KOPT-K1 (cell line): Measurements from ENCODE around the gene KIAA0408.
"Not testable (repeated sequence)": the region's sequence is repeated elsewhere in the genome, so short reads cannot be mapped to it uniquely, and the experiment has no call there.

Experiments
- H3K27ac ChIP-seq: fragments of 200-600 bp; sonication (generic); 2 replicates; pipeline ENCODE4 v1.5.1; 2016; ENCODE audit warnings: antibody characterized with exemption, mild to moderate bottlenecking, low read depth, low read length; ENCODE audit not compliant: poor library complexity, severe bottlenecking
- H3K36me3 ChIP-seq: fragments of 200-600 bp; sonication (generic); 2 replicates; pipeline ENCODE4 v1.5.1; 2017; ENCODE audit warnings: antibody characterized with exemption, mild to moderate bottlenecking, low read length, moderate library complexity; ENCODE audit not compliant: insufficient read depth
- H3K9me3 ChIP-seq: fragments of 200-600 bp; sonication (generic); 2 replicates; pipeline ENCODE4 v1.5.1; 2017; ENCODE audit warnings: antibody characterized with exemption, low read length, mild to moderate bottlenecking; ENCODE audit not compliant: insufficient read depth, poor library complexity, severe bottlenecking

Gene KIAA0408

DNA sequence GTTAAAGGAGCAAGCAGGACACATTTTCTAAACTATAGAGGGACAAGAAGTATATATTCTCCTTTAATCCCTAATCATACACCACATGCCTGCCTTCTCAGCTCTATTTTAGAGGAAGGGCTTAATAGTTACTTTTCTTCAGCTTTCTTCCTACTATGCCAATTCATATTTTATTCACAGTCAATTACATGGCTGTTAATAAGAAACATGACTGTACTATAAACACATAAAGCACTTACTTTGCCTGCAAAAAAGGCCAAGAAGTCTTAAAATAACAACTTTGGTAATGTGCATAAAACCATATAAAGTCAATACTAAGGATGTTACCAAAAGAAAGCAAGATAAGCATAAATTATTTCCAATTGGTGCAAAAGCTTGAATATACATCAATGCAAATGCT, 6.4 kb downstream of the KIAA0408 start:
- Histone ChIP-seq H3K27ac (no peak overlapping the region), H3K9me3 (no peaks in the 10 kb centered on the region), H3K36me3 (peaks cover 30% of the 10 kb centered on the region)

DNA sequence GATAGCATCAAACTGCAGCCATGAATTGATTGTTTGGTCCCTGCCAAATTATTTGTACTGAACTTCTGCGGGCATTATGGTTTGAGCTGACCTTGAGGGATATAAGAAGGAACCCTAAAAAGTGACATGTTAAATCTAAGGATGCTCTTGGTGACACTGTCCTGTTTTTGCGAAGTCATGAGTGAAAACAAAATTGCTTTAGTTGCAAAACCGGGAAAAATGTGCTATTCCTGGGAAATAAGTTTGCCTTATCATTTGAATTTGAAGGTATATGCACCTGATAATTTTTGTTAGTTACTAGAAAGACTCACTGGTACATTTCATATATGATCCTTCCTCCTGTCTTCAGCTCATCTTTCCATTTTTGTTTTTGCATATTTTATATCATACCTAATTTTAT, 7.8 kb downstream of the KIAA0408 start:
- Histone ChIP-seq H3K27ac (no peak overlapping the region), H3K9me3 (no peaks in the 10 kb centered on the region), H3K36me3 (peaks cover 44% of the 10 kb centered on the region)

DNA sequence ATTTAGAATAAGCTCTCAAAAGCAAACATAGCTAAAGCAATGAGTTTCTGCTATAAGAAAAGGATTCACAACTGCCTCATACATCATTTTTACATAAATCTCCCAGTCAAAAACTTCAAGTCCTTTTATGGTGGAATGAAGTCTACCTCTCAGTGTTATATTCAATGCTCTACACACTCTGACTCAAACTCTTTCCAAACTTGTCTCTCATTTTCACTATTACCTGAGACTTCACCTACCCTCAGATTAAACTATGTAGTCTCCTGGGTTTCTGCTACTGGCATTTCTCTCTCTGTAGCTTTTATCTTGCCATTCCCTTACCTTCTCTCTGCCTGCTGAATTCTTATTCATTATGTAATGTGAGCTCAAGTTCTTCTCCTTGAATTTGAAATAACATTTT, 11.4 kb downstream of the KIAA0408 start:
- Histone ChIP-seq H3K36me3 (peaks cover 49% of the 10 kb centered on the region), H3K9me3 (no peaks in the 10 kb centered on the region), H3K27ac (no peak overlapping the region)

DNA sequence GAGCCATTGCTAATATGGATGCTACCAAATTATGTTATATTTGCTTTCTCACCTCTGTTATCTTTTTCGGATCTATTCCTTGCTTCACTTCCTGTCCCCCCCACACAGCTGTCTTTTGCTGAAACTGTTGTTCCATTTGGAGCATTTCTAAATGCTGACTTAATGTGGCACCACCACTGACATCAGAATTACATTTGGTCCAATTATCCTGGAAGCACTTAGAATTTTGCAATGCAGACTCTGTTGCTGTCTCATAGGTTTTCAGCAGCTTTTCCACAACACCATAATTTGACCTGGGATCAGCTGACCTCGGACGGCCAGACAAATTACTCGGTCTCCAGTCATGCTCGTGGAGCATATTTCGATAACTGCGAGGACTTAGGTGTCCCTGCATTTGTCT, 12.8 kb downstream of the KIAA0408 start:
- no peak overlapping the region for H3K27ac ChIP-seq
- peaks cover 54% of the 10 kb centered on the region for H3K36me3 ChIP-seq
- H3K9me3 ChIP-seq = no peaks in the 10 kb centered on the region

DNA sequence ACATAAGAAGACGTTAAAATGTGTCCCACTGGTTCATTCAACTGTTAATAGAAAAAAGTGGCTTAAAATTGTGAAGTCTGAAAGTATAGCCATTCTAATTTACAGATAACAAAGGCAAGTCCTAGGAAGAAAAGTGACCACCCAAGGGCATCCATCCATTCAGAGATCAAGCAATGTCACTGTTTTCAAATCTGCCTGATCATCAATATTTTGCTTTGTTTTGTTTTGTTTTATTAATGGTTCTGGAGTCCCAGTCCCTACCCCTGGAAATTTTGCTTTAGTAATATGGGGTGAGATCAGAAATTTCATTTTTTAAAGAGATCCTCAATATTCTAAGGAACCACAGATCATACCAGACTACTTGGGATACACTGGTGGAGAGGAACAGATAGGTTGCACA, 17.3 kb downstream of the KIAA0408 start:
- H3K9me3 ChIP-seq = no peaks in the 10 kb centered on the region
- no peak overlapping the region for H3K27ac ChIP-seq
- H3K36me3 ChIP-seq = peaks cover 16% of the 10 kb centered on the region

DNA sequence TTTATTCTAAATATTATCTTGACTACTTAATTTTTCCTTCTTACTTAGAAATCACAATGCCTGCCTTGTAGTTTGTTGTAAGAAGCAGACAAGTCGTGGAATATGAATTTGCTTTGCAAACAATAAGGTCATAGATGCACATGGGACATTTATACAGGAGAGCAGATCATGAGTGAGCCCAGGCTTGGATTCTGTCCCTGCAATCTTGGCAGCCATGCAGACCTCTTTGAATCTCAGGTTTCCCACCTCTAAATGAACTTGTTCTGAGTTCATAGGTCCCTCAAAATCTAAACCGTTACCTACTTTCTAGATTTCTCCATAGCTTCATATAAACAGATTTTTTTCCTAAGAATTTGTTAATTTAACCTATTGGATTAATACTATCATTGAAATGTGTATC, 19.5 kb downstream of the KIAA0408 start:
- Histone ChIP-seq H3K36me3 (peaks cover 6% of the 10 kb centered on the region; the same call in 1 of the 2 replicates), H3K9me3 (no peaks in the 10 kb centered on the region), H3K27ac (no peak overlapping the region)

DNA sequence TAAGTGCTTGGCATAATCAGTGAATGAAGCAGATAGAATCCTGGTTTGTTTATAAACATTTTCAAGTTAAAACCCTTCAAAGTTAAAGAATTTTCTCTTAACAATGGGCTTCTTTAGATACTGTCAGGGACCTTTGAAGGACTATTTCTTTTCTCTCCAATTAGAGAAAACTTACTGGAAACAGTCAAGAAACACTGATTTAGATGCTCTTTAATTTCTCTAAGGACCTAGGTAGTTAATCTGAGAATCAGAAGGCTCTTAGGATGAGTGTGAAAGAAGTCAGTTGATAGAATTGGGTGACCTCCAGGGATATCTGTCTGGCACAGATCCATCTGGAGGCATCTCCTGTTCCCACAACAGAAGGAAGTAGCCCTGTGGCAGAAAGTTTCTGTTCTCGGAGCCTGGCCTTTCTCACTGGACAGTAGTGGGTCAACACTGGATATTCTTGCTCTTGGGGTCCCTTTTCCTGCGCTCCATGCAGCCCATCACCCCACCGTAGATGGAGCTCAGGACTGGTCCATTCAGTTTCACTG, 22.5 kb downstream of the KIAA0408 start:
- Histone ChIP-seq H3K9me3 (no peaks in the 10 kb centered on the region), H3K36me3 (no peaks in the 10 kb centered on the region), H3K27ac (no peak overlapping the region)

DNA sequence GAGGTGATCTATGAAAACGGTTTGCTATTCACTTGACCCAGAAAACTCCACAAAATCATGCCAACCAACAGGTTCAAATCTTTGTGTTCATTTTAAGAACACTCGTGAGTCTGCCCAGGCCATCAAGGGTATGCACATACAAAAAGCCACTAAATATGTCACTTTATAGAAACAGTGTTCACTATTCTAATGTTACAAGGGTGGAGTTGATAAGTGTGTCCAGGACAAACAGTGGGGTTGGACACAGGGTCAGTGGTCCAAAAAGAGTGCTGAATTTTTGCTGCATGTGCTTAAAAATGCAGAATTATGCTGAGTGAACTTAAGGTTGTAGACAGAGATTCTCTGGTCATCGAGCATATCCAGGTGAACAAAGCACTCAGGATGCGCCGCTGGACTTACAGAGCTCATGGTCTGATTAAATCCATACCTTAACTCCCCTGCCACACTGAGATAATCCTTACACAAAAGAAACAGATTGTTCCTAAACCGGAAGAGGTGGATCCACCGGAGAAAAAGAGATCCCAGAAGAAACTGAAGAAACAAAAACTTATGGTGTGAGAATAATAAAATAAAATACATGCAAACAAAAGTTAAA, 23.5 kb downstream of the KIAA0408 start:
- Histone ChIP-seq H3K9me3 (no peaks in the 10 kb centered on the region), H3K36me3 (no peaks in the 10 kb centered on the region), H3K27ac (no peak overlapping the region)

DNA sequence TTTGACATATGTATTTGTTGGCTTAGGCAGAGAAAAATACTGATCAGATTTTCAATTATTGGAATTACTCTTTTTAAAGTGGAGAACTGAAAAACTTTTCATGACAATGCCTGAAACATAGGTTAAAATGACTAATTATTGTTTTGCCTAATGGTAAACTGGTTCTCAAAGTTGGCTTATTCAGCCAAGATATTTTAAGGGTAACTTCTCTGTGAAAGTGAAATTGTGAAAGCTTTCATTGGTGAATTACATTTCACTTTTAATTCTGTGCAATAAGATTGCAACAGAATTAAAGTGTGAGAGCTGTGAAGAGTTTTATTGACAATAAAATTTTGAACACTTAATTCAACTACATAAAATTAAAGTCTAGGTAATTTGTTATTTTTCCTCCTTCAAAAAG, 24.5 kb downstream of the KIAA0408 start:
- Histone ChIP-seq H3K27ac (no peak overlapping the region), H3K36me3 (no peaks in the 10 kb centered on the region), H3K9me3 (no peaks in the 10 kb centered on the region)

DNA sequence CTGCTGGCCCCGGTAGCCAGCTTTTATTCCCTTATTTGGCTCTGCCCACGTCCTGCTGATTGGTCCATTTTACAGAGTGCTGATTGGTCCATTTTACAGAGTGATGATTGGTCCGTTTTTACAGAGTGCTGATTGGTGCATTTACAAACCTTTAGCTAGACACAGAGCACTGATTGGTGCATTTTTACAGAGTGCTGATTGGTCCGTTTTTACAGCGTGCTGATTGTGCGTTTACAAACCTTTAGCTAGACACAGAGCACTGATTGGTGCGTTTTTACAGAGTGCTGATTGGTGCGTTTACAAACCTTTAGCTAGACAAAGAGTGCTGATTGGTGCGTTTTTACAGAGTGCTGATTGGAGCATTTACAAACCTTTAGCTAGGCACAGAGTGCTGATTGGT, 30.6 kb downstream of the KIAA0408 start:
- not testable (repeated sequence) for H3K27ac ChIP-seq, H3K9me3 ChIP-seq, H3K36me3 ChIP-seq

DNA sequence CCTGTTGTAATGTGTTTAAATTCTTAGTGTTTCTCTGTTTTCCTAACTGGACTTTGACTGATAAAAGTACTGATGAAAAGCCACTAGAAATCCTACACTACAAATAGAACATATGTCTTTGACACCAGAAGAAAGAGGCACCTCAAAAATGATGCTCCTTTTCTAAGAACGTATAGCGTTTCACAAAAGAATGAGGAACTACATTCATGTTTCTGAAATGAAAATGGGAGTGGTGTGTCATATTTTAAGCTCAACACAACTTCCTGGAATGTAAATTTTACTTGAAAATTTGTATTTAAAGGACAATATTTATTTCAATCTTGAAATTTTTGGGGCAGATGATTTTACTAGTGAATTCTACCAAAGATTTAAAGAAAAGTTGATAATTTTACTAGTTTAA, 35.3 kb downstream of the KIAA0408 start:
- Histone ChIP-seq H3K36me3 (no peaks in the 10 kb centered on the region), H3K27ac (no peak overlapping the region), H3K9me3 (peaks cover 7% of the 10 kb centered on the region)

DNA sequence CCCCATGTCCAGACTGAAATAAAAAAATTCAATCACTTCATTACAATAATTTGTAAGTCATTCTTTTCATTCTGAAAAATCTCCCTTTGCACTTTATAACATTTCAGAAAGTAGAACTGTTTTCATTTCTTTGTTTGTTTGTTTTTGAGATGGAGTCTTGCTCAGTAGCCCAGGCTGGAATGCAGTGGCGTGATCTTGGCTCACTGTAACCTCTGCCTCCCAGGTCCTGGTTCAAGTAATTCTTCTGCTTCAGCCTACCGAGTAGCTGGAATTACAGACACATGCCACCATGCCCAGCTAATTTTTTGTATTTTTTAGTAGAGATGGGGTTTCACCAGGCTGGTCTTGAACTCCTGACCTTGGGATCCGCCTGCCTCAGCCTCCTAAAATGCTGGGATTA, 38.0 kb downstream of the KIAA0408 start:
- not testable (repeated sequence) for H3K27ac ChIP-seq, H3K36me3 ChIP-seq, H3K9me3 ChIP-seq

DNA sequence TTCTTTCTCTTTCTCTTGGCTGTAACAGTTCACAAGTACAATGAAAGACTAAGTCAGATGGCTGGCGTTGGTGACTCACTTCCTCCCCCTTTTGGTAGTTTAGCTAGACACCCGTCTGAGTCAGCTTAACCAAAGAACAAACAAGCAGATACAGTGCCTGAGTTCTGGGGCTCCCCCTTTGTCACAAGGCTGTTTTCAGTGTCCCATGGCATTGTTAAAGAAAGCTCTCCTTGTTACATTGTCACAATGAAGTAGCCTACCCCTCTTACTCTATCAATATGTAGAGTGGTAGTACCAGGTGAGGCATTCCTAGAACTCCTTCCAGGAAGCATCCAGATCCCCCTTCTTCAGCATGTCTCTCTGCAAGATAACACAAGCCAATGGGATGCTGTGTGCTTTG, 38.6 kb downstream of the KIAA0408 start:
- Histone ChIP-seq H3K9me3 (no peaks in the 10 kb centered on the region), H3K27ac (peak overlapping the region; percentile 28), H3K36me3 (no peaks in the 10 kb centered on the region)

DNA sequence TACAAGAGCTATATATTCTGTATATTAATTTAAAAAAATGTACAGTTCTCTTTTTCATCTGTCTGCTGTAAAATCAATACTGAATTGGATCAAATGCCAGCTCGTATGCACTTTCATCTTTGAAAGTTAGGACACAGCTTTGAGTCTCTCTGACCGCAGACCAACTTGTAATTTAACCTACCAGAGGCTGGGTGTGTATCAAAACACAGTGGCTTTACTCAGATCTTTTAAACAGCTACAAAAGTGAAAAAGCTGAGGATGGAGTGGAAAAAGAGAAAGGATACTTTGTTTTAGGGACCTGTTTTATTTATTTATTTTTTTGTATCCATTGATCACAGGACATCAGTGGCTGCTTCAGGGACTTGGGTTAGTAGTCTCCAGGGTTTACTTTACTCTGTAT, 44.1 kb downstream of the KIAA0408 start:
- Histone ChIP-seq H3K27ac (no peak overlapping the region), H3K36me3 (no peaks in the 10 kb centered on the region), H3K9me3 (no peaks in the 10 kb centered on the region)

DNA sequence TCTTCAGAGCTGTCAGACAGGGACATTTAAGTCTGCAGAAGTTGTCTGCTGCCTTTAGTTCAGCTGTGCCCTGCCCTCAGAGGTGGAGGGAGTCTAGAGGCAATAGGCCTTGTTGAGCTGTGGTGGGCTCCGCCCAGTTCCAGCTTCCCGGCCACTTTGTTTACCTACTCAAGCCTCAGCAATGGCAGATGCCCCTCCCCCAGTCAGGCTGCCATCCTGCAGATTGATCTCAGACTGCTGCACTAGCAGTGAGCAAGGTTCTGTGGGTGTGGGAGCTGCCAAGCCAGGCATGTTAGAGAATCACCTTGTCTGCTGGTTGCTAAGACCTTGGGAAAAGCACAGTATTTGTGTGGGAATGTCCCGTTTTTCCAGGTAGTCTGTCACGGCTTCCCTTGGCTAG, 46.1 kb downstream of the KIAA0408 start:
- not testable (repeated sequence) for H3K27ac ChIP-seq, H3K9me3 ChIP-seq, H3K36me3 ChIP-seq

DNA sequence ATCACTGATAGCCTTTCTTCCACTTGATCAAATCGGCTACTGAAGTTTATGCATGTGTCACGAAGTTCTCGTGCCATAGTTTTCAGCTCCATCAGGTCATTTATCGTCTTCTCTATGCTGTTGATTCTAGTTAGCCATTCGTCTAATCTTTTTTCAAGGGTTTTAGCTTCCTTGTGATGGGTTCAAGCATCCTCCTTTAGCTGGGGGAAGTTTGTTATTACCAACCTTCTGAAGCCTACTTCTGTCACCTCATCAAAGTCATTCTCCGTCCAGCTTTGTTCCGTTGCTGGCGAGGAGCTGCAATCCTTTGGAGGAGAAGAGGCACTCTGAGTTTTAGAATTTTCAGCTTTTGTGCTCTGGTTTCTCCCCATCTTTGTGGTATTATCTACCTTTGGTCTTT, 47.2 kb downstream of the KIAA0408 start:
- not testable (repeated sequence) for H3K27ac ChIP-seq, H3K36me3 ChIP-seq, H3K9me3 ChIP-seq
